ENCODE measurements around the gene ADAMTSL3. TPM values are rescaled to one million over a fixed set of nuclear protein-coding genes. Genes with fewer than 3 reads are reported as not detected.

ADAMTSL3 gene
- total and polyA plus RNA-seq, 2 experiments from 2014 or later: 0.61 to 0.87 TPM

- TF ChIP-seq REST (IDR thresholded peaks at IDR 0.05; ENCODE audit: unreplicated experiment) (no peak), JUNB (IDR thresholded peaks at IDR 0.05; ENCODE audit: unreplicated experiment) (no peak), ETS1 (IDR thresholded peaks at IDR 0.05) (no peak), NANOG (IDR thresholded peaks at IDR 0.05; ENCODE audit: borderline replicate concordance) (no peak), EZH2phosphoT487 (IDR thresholded peaks at IDR 0.05; ENCODE audit: unreplicated experiment) (no peak), ZNF114 (CRISPR knock-in tag; IDR thresholded peaks at IDR 0.05) (no peak)
Measured at GRCh38 chr15:83980637-83981036, 326.7 kb downstream of the ADAMTSL3 start (continued).

GRCh38 chr15:83982748-83983147 lies 328.8 kb downstream of the ADAMTSL3 start:
- no peak for ATAC-seq
- H3K9me3 Mint-ChIP-seq: peaks cover 14% of the 10 kb centered on the region
- TF ChIP-seq ETS1 (IDR thresholded peaks at IDR 0.05) (no peak), POLR2AphosphoS5 (IDR thresholded peaks at IDR 0.05; ENCODE audit: low read depth) (no peak), ZNF331 (CRISPR knock-in tag; IDR thresholded peaks at IDR 0.05; ENCODE audit: low read depth) (no peak), NANOG (IDR thresholded peaks at IDR 0.05; ENCODE audit: borderline replicate concordance) (no peak), CREB1 (CRISPR knock-in tag; IDR thresholded peaks at IDR 0.05; ENCODE audit: low read depth) (no peak), JUNB (IDR thresholded peaks at IDR 0.05; ENCODE audit: unreplicated experiment) (no peak), EZH2 (IDR thresholded peaks at IDR 0.05; ENCODE audit: low read depth, unreplicated experiment) (no peak), ZNF114 (CRISPR knock-in tag; IDR thresholded peaks at IDR 0.05) (no peak), EZH2phosphoT487 (IDR thresholded peaks at IDR 0.05; ENCODE audit: unreplicated experiment) (no peak), ZNF462 (CRISPR knock-in tag; IDR thresholded peaks at IDR 0.05) (no peak)

More at GRCh38 chr15:83982748-83983147, 328.8 kb downstream of the ADAMTSL3 start:
- no peak overlapping the region for H3K27ac Mint-ChIP-seq
- Histone ChIP-seq H3K4me1 (ENCODE audit: insufficient read depth) (0 out of 2 replicates have a peak, but pooled peaks cover 3% of the 10 kb centered on the region), H3K79me2 (replicated peaks; ENCODE audit: insufficient read depth) (no peaks in the 10 kb centered on the region), H3K27ac (ENCODE audit: low read depth) (no peak overlapping the region), H3K9me2 (ENCODE audit: insufficient read depth) (no peaks in the 10 kb centered on the region), H3K36me3 (ENCODE audit: insufficient read depth) (no peaks in the 10 kb centered on the region), H2AFZ (no peak overlapping the region), H3K27me3 (ENCODE audit: insufficient read depth) (no peaks in the 10 kb centered on the region), H3K4me2 (no peak overlapping the region), H3K4me3 (no peak overlapping the region), H3F3A (replicated peaks; ENCODE audit: low read depth) (no peaks in the 10 kb centered on the region), H4K20me1 (replicated peaks; ENCODE audit: insufficient read depth) (no peaks in the 10 kb centered on the region)
- H3K4me3 Mint-ChIP-seq: no peak overlapping the region
- no peaks in the 10 kb centered on the region; the same call in 1 of the 3 replicates for H3K36me3 Mint-ChIP-seq (ENCODE audit: low read depth)
- H3K27me3 Mint-ChIP-seq (ENCODE audit: insufficient read depth, low read depth, poor library complexity): no peaks in the 10 kb centered on the region
- no peak for DNase-seq (ENCODE audit: low spot score)
- H3K4me1 Mint-ChIP-seq: no peaks in the 10 kb centered on the region; the same call in 2 of the 3 replicates
